ENCODE results near the gene TAF1C.
"Not testable (repeated sequence)": the region's sequence is repeated elsewhere in the genome, so short reads cannot be mapped to it uniquely, and the experiment has no call there.

TAF1C gene, protein sequence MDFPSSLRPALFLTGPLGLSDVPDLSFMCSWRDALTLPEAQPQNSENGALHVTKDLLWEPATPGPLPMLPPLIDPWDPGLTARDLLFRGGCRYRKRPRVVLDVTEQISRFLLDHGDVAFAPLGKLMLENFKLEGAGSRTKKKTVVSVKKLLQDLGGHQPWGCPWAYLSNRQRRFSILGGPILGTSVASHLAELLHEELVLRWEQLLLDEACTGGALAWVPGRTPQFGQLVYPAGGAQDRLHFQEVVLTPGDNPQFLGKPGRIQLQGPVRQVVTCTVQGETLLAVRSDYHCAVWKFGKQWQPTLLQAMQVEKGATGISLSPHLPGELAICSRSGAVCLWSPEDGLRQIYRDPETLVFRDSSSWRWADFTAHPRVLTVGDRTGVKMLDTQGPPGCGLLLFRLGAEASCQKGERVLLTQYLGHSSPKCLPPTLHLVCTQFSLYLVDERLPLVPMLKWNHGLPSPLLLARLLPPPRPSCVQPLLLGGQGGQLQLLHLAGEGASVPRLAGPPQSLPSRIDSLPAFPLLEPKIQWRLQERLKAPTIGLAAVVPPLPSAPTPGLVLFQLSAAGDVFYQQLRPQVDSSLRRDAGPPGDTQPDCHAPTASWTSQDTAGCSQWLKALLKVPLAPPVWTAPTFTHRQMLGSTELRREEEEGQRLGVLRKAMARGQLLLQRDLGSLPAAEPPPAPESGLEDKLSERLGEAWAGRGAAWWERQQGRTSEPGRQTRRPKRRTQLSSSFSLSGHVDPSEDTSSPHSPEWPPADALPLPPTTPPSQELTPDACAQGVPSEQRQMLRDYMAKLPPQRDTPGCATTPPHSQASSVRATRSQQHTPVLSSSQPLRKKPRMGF

DNA sequence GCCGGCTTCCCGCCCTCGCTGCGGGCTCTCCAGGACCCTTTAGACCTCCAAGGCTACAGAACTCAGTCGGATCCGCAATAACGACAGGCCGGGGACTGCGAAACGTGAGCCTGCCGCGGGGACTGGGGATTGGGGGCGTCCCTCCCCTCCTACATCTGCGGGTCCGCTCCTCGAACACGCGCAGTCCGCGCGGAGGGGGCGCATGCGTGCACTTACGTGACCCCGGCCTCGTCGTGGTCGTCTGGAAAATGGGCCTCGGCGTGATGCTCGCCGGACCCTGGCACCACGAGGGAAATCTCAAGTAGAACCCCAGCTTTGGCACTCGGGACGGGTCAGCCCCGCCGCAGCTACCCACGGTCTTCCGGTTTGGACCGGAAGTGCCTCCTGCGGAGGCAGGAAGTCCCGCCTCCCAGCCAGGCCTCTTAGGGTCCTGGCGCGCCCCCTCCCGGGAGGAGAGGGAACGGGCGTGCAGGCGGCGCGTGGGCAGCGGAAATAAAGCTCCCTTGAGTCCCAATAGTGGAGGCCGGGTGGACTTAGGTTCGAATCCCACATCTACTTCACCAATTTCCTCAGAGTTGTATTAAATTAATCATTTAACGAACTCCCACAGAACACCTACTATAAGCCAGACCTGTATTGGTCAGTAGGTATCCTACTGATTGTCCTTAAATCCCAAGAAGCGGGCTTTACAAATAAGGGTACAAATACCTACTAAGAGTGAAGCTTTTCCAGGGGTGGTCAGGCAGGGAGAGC, at the start of gene TAF1C:
TAF1C (minus strand) TSS at position 373 of the 753 bp plus-strand sequence. CDS start 2,069 bp downstream, outside the sequence.
- peak within 1 kb of the TSS; percentile 39 to 98 (median 88) for H3K27ac ChIP-seq
- peak within 1 kb of the TSS; percentile 53 to 99 (median 87) for H3K4me3 ChIP-seq

DNA sequence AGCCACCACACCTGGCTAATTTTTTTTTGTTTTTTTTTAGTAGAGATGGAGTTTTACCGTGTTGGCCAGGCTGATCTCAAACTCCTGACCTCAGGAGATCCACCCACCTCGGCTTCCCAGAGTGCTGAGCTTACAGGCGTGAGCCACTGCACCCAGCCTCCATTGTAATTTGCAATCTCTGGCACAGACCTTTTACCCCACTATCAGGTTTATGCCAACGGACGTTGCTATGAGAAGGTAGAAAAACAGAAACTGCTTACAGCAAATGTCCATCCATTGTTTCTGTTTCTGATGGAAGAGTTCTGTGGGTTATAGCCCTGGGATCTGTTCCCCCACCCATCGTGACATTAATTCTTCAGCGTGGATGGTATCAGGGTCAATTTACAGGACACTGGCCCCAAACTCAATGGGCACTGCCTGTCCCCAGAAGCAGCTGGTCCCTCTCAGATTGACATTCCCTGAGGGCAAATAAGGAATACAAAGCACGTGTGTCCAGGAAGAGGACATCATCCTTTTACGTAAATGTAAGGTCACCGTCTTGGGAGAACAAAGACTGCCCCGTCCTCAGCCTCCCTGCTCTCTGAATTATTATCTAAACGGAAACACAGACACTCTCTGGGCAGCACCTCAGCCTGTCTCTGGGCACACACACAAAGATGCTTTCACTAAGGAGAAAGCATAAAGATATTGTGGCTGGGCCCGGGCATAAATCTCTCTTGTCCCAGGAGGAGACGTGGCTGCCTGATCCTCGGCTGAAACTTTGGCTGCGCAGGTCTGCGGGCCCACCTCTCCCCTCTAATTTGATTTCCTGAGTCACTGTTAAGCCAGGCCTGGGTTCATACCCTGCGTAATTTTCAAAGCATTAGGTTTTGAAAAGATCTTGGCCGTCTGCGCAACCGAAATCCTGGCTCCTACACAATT, 47.7 kb upstream of the TAF1C start:
- Histone ChIP-seq H3K4me3 (no peak overlapping the region), H3K27ac (peak overlapping the region in 1 of 21 experiments; percentile 53)

DNA sequence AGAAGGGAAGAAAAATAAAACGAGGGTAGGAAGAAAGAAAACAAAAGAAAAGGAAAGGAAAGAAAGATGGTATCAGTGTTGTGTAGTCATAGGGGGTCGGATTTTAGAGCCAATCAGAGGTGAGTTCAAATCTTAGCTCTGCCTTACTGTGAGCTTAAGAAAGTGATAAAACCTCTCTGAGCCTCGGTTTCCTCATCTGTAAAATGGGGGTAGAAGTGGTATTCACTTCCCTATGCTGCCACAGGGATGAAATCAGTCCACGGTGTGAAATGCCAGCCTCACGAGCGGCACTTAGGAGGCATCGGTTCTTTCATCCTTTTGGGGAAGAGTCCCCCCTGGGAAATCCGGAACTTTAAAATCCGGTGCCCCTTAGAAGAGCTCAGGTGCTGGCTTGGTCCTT, 46.9 kb upstream of the TAF1C start:
- no peak overlapping the region for H3K27ac ChIP-seq
- H3K4me3 ChIP-seq, result no peak overlapping the region

DNA sequence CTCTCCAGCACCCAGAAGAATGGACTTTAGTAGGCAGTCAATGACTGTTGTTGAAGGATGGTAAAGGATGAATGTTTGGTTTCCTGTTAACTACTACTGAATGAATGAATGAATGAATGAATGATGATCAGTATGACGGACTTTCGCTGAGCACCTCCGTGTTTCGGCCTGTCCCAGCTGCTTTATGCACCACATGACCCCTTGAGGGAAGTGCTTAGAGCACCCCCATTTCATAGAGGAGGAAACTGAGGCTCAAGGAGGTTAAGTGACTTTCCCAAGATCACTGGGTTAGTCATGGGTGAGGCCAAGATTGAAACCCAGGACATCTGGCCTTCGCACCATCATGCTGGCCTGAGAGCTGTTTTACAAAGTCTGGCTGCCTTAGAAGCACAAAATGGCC, 46.1 kb upstream of the TAF1C start:
- Histone ChIP-seq H3K4me3 (no peak overlapping the region), H3K27ac (no peak overlapping the region)

DNA sequence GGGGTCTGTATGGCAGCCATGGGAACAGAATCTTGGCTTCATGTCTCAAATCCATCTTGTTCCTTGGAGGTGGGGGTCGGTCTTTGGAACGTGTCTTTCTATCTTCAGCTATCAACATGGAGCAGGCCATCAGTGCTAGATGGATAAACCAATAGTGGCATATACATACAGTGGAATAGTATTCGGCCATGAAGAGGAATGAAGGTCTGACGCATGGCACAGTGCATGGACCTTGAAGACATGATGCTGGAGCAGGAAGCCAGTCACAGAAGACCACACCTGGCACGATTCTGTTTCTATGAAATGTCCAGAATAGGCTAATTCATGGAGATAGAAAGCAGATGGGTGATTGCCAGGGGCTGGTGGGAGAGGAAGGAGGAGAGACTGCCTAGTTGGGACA, 45.2 kb upstream of the TAF1C start:
- no peak overlapping the region for H3K27ac ChIP-seq

DNA sequence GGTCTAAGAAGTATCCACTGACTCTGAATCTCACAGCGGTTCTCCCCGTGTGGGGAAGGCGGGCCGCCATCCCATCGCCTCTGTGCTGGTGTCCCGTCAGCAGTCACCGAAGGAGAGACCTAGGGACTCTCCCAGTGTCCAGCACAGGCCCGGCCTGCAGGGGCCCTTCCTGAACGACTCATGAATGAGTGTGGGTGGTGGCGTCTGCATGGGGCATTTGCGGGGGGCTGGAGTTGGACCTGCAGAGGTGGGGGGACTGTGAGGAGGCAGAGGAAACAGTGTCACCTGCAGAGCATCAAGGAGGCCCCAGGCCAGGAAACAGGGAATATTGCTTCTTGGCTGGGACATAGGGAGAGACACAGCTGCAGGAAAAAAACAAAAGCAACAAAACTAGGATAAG, 42.6 kb upstream of the TAF1C start:
- Histone ChIP-seq H3K27ac (no peak overlapping the region), H3K4me3 (no peak overlapping the region)

More for the DNA sequence above, 45.2 kb upstream of the TAF1C start:
- H3K4me3 ChIP-seq, result no peak overlapping the region

DNA sequence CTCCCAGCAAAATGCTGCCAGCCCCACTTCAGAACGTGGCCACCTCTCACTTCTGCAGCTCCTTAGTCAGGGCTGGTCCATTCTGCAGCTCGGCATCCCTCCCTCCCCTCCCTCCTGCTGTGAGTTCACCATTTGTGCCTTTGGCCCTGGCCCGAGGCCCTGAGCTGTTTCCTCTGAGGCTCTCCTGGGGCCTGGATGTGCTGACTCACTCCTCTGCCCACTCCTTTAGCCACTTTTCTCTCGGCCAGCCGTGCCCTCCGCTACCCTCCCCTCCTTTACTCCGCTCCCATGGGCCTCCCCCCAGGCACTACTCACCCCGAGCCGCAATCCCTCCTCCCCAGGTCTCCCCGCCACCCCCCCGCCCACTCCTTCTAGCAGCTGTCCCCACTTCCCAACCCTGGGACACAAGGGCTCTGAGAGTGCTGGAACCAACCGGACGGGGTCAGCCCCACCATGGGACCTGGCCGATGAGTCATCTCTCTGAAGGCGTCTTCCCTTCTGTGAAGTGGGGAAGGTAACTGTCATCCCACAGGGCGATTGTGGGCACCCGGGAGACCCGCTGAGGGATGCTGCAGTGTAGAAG, 41.5 kb upstream of the TAF1C start:
- no peak overlapping the region for H3K4me3 ChIP-seq
- H3K27ac ChIP-seq, result peak overlapping the region in 1 of 21 experiments; percentile 45

DNA sequence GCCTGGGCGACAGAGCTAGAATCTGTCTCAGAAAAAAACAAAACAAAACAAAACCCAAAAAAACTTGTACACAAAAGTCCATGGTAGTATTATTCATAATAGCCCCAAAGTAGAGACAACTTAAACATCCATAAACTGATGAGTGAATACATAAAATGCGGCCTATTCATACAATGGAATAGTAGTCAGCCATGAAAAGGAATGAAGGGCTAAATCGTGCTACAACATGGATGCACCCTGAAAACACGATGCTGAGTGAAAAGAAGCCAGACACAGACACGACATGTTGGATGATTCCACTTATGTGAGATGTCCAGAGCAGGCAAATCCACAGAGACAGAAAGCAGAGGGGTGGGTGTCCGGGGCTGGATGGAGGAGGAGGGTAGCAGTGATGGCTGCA, 40.7 kb upstream of the TAF1C start:
- Histone ChIP-seq H3K4me3 (no peak overlapping the region), H3K27ac (no peak overlapping the region)

DNA sequence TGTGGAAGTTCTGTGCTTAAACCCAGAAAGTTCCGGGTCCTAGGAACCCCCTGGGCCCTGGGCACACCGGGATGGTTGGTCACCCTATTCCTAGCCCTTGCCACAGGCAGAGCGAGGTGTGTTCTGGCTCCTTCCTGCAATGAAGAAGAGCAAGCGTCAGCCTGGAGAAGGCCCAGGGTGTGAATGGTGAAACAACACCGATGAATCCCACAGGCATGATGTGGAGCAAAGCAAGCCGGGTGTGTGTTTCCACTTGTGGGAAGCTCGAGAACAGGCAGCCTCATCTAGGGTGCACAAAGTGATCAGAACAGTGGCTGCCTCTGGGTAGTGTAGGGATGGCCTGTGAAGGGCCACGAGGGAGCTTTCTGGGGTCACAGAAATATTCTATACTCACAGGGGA, 39.2 kb upstream of the TAF1C start:
- Histone ChIP-seq H3K27ac (no peak overlapping the region), H3K4me3 (no peak overlapping the region)

DNA sequence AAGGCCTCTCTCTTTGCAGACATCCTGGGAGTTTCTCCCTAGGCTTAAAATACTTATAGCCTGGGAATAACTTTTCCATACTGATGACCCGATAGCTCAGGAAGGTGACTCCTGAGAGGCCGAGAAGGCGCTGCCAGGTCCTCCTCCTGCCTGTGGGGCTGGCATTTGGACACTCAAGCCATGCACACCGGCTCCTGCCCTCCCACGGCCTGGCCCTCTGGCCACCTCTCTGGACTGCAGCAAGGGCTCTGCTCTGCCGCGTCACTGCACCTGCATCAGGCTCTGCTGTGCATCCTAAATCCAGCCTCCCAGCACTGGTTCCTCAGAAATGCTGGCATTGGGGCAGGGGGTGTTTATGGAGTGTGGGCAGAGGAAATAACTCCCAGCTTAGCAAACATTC, 38.7 kb upstream of the TAF1C start:
- no peak overlapping the region for H3K27ac ChIP-seq
- H3K4me3 ChIP-seq, result no peak overlapping the region

DNA sequence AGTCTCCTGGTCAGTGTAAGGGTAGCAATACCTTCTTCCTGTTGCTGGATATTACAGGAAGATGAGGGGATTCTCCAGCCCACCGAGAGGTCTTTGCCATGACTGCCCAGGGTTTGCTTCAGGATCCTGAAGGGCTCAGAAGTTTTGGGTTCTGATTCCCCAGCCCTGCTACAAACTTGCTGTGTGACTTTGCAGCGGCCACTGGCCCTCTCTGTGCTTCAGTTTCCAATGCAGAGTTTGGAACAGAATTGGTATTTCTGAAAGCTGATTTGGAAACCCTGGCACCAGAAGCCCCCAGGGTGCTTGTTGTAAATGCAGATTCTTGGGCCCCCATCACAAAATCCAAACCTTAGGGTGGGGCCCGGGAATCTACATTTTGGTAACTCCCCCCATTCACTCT, 38.3 kb upstream of the TAF1C start:
- no peak overlapping the region for H3K27ac ChIP-seq
- H3K4me3 ChIP-seq, result no peak overlapping the region

DNA sequence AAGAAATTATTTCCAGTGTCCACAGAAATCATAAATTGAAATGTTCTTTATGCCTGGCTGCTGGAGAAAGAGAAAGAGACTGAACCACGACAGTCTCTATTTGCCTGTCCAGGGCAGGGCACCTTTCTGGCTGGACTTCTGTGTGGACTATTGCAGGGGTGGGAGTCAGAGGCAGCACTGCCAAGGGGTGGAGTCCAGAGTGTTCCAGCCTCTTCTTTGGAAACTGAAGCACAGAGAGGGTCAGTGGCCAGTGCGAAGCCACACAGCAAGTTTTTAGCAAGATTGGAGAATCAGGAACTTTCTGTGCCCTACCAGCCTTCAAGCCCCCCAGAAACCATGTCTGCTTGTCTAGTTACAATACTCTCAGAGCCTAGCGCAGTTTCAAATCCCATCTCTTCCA, 37.7 kb upstream of the TAF1C start:
- Histone ChIP-seq H3K4me3 (no peak overlapping the region), H3K27ac (no peak overlapping the region)

DNA sequence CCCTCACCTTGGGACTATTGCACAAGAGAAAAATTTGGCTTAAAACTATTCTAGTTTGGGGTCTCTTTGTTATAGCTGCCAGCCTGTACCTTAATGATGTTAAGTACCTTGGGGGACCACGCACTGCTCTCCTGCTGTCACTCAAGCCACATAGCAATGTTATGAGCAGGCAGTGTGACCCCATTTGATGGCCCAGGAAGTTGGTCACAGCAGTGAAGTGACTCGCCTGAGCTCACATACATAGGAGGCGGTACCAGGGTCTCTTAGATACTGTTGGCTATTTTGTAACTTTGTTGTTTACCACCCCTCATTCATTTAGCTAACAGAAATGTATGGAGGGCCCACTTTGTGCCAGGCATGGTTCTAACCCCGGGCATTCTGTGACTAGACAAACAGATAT, 36.6 kb upstream of the TAF1C start:
- no peak overlapping the region for H3K27ac ChIP-seq
- no peak overlapping the region for H3K4me3 ChIP-seq

DNA sequence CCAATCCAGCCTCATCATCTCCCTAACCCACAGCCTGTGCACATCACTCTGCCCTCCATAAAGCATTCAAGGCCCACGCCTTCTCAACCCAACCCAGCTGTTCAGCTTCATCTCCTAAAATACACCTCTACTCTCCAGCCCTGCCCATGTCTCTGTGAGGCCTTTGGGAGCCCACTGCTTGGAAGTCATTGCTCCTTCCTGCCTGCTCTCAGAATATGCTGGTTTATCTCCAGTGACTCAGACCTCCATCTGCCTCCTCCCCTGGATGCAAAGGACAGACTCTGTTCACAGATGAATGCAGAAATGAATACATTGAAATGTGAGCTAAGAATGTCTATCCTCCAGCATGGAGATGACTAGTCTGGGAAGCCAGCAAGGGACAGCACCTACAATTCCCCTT, 34.0 kb upstream of the TAF1C start:
- no peak overlapping the region for H3K4me3 ChIP-seq
- H3K27ac ChIP-seq, result no peak overlapping the region

DNA sequence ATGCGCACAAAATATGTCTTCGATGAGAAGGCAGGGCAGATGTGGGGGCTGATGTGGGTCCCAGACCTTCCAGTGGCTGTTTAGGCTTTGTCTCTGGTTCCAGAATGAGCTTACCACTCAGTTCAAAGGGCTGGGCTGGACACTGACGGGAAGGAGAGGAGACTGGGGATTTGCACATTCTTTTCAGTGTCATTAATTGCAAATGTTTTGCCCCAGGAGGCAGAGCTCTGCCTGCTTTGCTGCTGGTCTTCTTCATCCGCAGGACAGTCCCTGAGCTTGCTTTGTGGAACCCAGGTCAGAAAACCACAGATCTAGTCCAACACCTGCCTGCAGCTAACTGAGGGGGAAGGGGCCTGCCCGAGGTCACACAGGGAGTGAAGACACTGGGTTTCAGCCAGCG, 32.1 kb upstream of the TAF1C start:
- H3K4me3 ChIP-seq, result no peak overlapping the region
- no peak overlapping the region for H3K27ac ChIP-seq

DNA sequence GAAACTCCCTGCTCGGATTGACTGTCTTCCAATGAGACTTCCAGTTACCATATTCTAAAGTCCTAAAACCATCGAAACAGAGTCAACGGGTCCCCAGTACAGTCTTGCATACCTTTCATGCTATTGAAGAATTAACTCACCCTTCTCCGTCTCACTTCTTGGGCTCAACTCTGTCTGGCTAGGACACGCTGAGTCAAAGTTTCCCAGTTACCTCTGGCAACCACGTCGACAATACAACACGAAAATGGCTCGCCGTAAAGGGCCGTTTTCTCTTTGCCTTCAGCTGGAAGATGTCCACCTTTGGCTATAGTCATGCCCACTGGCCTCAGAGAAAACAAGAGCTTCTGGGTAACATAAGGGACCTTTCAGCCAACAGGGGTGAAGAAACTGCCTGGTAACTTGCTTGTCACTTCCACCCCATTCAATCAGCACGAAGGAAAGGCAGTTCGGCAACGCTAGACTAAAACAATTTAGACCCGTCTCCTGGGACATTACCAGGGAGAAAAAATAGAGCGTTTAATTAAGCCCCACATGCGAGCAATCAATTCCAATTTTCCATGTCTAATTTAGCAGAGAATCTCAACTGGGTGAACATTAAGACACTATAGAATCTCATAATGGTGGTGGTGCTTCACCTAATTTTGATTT, 31.4 kb upstream of the TAF1C start:
- Histone ChIP-seq H3K27ac (no peak overlapping the region), H3K4me3 (no peak overlapping the region)

DNA sequence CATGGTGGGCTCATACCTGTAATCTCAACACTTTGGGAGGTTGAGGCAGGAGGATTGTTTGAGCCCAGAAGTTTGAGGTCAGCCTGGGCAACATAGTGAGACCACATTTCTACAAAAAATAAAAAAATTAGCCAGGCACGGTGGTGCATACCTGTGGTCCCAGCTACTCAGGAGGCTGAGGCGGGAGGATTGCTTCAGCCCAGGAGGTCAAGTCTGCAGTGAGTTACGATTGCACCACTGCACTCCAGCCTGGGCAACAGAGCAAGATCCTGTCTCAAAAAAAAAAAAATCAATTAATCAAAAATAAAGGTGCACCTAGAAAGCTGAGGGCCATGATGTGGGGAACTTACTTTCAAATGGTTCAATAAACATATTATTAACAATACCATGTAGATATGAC, 29.3 kb upstream of the TAF1C start:
- not testable (repeated sequence) for H3K27ac ChIP-seq

DNA sequence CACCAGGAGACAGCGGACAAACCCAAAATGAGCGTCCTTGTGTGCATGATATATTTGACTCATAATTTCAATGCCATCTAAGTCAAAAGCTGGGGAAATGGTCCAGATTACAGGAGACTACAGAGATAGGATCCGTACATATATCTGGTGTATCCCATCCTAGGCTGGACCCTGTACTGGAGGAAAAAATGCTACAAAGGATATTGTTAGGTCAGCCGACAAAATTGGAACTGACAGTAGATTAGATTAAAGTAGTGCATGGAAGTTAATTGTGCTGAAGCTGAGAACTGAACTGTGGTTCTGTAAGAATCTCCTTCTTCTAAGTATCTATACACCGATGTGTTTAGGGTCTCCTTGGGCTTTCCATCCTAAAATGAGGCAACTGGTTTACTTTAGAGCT, 28.7 kb upstream of the TAF1C start:
- Histone ChIP-seq H3K4me3 (no peak overlapping the region), H3K27ac (no peak overlapping the region)

More for the DNA sequence above, 29.3 kb upstream of the TAF1C start:
- H3K4me3 ChIP-seq, result not testable (repeated sequence)
